Measurements from ENCODE around the gene EXOC3L1. TPM values are rescaled to one million over a fixed set of nuclear protein-coding genes. Genes with fewer than 3 reads are reported as not detected.

The EXOC3L1 gene
- total and polyA plus RNA-seq, 2 of the 13 experiments (the other 11 are each of a cell fraction or from before 2014, with no cell fraction given), result 0.12 TPM; not detected in 1

GRCh38 chr16:67207249-67208091 is 17.5 kb upstream of the EXOC3L1 start (continued):
- TF ChIP-seq TRAFD1 (CRISPR knock-in tag; IDR thresholded peaks at IDR 0.05; ENCODE audit: borderline replicate concordance) (no peak), ZNF850 (CRISPR knock-in tag; conservative IDR thresholded peaks at IDR 0.05) (no peak), HMG20B (CRISPR knock-in tag; conservative IDR thresholded peaks at IDR 0.05) (no peak), HINFP (CRISPR knock-in tag; IDR thresholded peaks at IDR 0.05; ENCODE audit: low read depth) (no peak; the same call in 1 of the 2 replicates), SMAD1 (CRISPR knock-in tag; IDR thresholded peaks at IDR 0.05; ENCODE audit: borderline replicate concordance, low read depth) (no peak), NFE2L2 (IDR thresholded peaks at IDR 0.05; ENCODE audit: low read length) (no peak), KDM2A (CRISPR knock-in tag; IDR thresholded peaks at IDR 0.05; ENCODE audit: borderline replicate concordance, low read depth) (peak; percentile 73), POLR2G (IDR thresholded peaks at IDR 0.05; ENCODE audit: low read depth, low read length) (no peak), SRSF4 (IDR thresholded peaks at IDR 0.05; ENCODE audit: low read depth, low read length, poor library complexity, severe bottlenecking) (no peak), PCBP1 (IDR thresholded peaks at IDR 0.05; ENCODE audit: borderline replicate concordance, low read depth, low read length) (no peak), USF2 (IDR thresholded peaks at IDR 0.05; ENCODE audit: low read depth, low read length) (peak; percentile 12; the same call in 1 of the 2 replicates), USF2 (CRISPR knock-in tag; IDR thresholded peaks at IDR 0.05; ENCODE audit: borderline replicate concordance) (no peak; the same call in 1 of the 2 replicates), RFXAP (CRISPR knock-in tag; IDR thresholded peaks at IDR 0.05; ENCODE audit: borderline replicate concordance) (no peak), SETDB1 (CRISPR knock-in tag; IDR thresholded peaks at IDR 0.05; ENCODE audit: borderline replicate concordance) (no peak), MTA3 (CRISPR knock-in tag; IDR thresholded peaks at IDR 0.05) (no peak), NR3C1 (CRISPR knock-in tag; IDR thresholded peaks at IDR 0.05) (no peak), ZNF670 (CRISPR knock-in tag; IDR thresholded peaks at IDR 0.05; ENCODE audit: borderline replicate concordance) (no peak), SNRNP70 (IDR thresholded peaks at IDR 0.05; ENCODE audit: low read depth, low read length) (no peak)
- TF ChIP-seq, protein P1, sequence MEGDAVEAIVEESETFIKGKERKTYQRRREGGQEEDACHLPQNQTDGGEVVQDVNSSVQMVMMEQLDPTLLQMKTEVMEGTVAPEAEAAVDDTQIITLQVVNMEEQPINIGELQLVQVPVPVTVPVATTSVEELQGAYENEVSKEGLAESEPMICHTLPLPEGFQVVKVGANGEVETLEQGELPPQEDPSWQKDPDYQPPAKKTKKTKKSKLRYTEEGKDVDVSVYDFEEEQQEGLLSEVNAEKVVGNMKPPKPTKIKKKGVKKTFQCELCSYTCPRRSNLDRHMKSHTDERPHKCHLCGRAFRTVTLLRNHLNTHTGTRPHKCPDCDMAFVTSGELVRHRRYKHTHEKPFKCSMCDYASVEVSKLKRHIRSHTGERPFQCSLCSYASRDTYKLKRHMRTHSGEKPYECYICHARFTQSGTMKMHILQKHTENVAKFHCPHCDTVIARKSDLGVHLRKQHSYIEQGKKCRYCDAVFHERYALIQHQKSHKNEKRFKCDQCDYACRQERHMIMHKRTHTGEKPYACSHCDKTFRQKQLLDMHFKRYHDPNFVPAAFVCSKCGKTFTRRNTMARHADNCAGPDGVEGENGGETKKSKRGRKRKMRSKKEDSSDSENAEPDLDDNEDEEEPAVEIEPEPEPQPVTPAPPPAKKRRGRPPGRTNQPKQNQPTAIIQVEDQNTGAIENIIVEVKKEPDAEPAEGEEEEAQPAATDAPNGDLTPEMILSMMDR (CRISPR knock-in tag; IDR thresholded peaks at IDR 0.05), result no peak
- TF ChIP-seq, protein P2, sequence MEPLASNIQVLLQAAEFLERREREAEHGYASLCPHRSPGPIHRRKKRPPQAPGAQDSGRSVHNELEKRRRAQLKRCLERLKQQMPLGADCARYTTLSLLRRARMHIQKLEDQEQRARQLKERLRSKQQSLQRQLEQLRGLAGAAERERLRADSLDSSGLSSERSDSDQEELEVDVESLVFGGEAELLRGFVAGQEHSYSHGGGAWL (CRISPR knock-in tag; IDR thresholded peaks at IDR 0.05), result no peak

Data from HepG2 (cell line).